GM19025 (cell line): ENCODE results near the gene STAB2.
"Not testable (repeated sequence)": the region's sequence is repeated elsewhere in the genome, so short reads cannot be mapped to it uniquely, and the experiment has no call there.

ENCODE experiments used
- ATAC-seq: cut with Tn5 transposase; IDR thresholded peaks from one replicate; pipeline ENCODE4 v1.9.1; 2021; ENCODE audit warnings: mild to moderate bottlenecking, low read depth, moderate library complexity; ENCODE audit not compliant: unreplicated experiment

The STAB2 gene

GRCh38 chr12:103642240-103642864 lies 55.3 kb downstream of the STAB2 start:
- no peak for ATAC-seq

GRCh38 chr12:103645202-103645601 lies 58.1 kb downstream of the STAB2 start:
- ATAC-seq = no peak

GRCh38 chr12:103647267-103647666 lies 60.2 kb downstream of the STAB2 start:
- no peak for ATAC-seq

GRCh38 chr12:103652808-103653207 lies 65.7 kb downstream of the STAB2 start:
- ATAC-seq = no peak

GRCh38 chr12:103653568-103654173 lies 66.6 kb downstream of the STAB2 start:
- ATAC-seq = not testable (repeated sequence)

- no peak for ATAC-seq
These were observed 67.7 kb downstream of the STAB2 start for GRCh38 chr12:103654816-103655215.

GRCh38 chr12:103656291-103656690 lies 69.2 kb downstream of the STAB2 start:
- ATAC-seq = no peak

GRCh38 chr12:103657331-103657730 lies 70.3 kb downstream of the STAB2 start:
- ATAC-seq = no peak

- ATAC-seq = no peak
These were observed 77.6 kb downstream of the STAB2 start for GRCh38 chr12:103664626-103665025.

- no peak for ATAC-seq
These were observed 78.9 kb downstream of the STAB2 start for GRCh38 chr12:103665971-103666370.

- ATAC-seq = no peak
These were observed 80.1 kb downstream of the STAB2 start for GRCh38 chr12:103667125-103667524.

GRCh38 chr12:103668520-103668919 lies 81.4 kb downstream of the STAB2 start:
- ATAC-seq = no peak

GRCh38 chr12:103671367-103671766 lies 84.3 kb downstream of the STAB2 start:
- no peak for ATAC-seq

GRCh38 chr12:103672401-103673119 lies 85.5 kb downstream of the STAB2 start:
- no peak for ATAC-seq

GRCh38 chr12:103673487-103673886 lies 86.4 kb downstream of the STAB2 start:
- ATAC-seq = no peak

GRCh38 chr12:103673891-103674375 lies 86.9 kb downstream of the STAB2 start:
- no peak for ATAC-seq

- no peak for ATAC-seq
These were observed 89.8 kb downstream of the STAB2 start for GRCh38 chr12:103676893-103677292.

GRCh38 chr12:103677341-103677740 lies 90.3 kb downstream of the STAB2 start:
- ATAC-seq = no peak

GRCh38 chr12:103677905-103678304 lies 90.8 kb downstream of the STAB2 start:
- ATAC-seq = no peak

GRCh38 chr12:103679421-103680170 lies 92.5 kb downstream of the STAB2 start:
- no peak for ATAC-seq

- no peak for ATAC-seq
These were observed 93.6 kb downstream of the STAB2 start for GRCh38 chr12:103680591-103681141.
